Natural killer cell treated with Interleukin-12 subunit alpha and Interleukin-12 subunit beta and Interleukin-15 and Interleukin-18, amount 100 ng/mL, for 72 hours (primary cell): ENCODE results near the gene RGS3. TPM values are rescaled to one million over a fixed set of nuclear protein-coding genes. Genes with fewer than 3 reads are reported as not detected.

Source experiments
- ATAC-seq, 2 donors: fragments of 150-1000 bp; cut with Tn5 transposase in 1 of 2; sonication (Bioruptor Pico), chemical (Tn5 transposase) in 1 of 2; 2 replicates each; pipeline ENCODE4 v1.10.0; 2021
- DNase-seq: peaks from one replicate; pipeline ENCODE4 v3.0.0; 2022; ENCODE audit warnings: low spot score
- H3K27ac Mint-ChIP-seq, 2 donors: 1 replicate in 1 of 2; 2 replicates in 1 of 2; pipeline ENCODE4 v1.8.0; 2022; ENCODE audit warnings: mixed read lengths in 2 of 2, mild to moderate bottlenecking in 1 of 2, moderate library complexity in 1 of 2
- H3K27me3 Mint-ChIP-seq, 2 donors: 1 replicate in 1 of 2; 2 replicates in 1 of 2; pipeline ENCODE4 v1.8.0; 2022; ENCODE audit warnings: mixed read lengths in 2 of 2
- H3K36me3 Mint-ChIP-seq: one replicate; pipeline ENCODE4 v1.8.0; 2022; ENCODE audit warnings: mixed read lengths
- H3K4me1 Mint-ChIP-seq, 2 donors: 1 replicate in 1 of 2; 2 replicates in 1 of 2; pipeline ENCODE4 v1.8.0; 2022; ENCODE audit warnings: low read depth in 2 of 2, mixed read lengths in 2 of 2, mild to moderate bottlenecking in 1 of 2
- H3K4me3 Mint-ChIP-seq: one replicate; pipeline ENCODE4 v1.8.0; 2022; ENCODE audit warnings: mixed read lengths
- H3K9me3 Mint-ChIP-seq: 2 replicates; pipeline ENCODE4 v1.8.0; 2022; ENCODE audit warnings: mixed read lengths
- total RNA-seq, 2 donors: library from RNA; stranded (reverse); gene quantifications; one replicate each; pipeline ENCODE4 v1.2.3, GENCODE V29; 2022

RGS3 gene
- total RNA-seq, 2 donors from 2014 or later, result 71.7 to 144 TPM

DNA sequence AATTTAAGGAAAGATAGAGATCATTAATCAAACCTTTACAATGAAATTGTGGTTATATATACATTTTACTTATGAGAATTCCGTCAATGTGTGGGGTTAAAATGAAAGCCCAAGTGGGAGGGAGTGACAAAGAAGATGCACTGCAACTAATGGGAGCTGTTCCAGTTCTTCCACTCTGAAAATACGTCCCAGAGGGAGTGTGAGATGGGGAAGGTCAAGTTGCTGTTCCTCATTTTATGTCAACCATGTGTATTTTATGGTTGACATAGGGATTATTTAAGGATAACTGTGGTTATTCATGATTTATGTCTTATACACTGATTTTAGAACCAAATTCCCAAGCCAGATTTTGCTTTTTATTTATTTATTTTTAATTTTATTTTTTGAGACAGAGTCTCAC is 14.2 kb upstream of the RGS3 start:
- no peak for DNase-seq
- Mint-ChIP-seq H3K9me3 (no peaks in the 10 kb centered on the region), H3K4me3 (no peak overlapping the region), H3K4me1 (peaks cover 0 to 9% of the 10 kb centered on the region in 2 donors), H3K36me3 (no peaks in the 10 kb centered on the region), H3K27me3 (no peaks in the 10 kb centered on the region), H3K27ac (no peak overlapping the region)
- ATAC-seq, result no peak

DNA sequence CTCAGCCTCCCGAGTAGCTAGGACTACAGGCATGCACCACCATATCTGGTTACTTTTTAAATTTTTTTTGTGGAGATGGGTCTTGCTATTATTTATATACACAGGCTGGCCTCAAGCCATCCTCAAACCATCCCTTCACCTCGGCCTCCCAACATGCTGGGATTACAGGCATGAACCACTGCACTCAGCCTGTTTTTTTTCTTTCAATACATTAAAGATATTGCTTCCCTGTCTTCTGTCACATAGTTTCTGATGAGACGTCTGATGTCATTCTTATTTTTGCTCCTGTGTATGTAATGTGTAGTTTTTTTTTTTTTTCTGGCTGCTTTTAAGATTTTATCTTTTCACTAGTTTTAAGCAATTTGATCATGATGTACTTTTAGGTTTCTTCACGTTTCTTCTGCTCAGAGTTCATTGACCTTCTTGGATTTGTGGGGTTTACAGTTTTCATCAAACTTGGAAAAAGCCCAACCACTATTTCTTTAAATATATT is 11.4 kb upstream of the RGS3 start:
- Mint-ChIP-seq H3K27me3 (no peaks in the 10 kb centered on the region), H3K4me3 (no peak overlapping the region), H3K36me3 (no peaks in the 10 kb centered on the region), H3K4me1 (peaks cover 10 to 11% of the 10 kb centered on the region in 2 donors), H3K9me3 (no peaks in the 10 kb centered on the region), H3K27ac (no peak overlapping the region)
- DNase-seq (no peak), ATAC-seq (no peak)

DNA sequence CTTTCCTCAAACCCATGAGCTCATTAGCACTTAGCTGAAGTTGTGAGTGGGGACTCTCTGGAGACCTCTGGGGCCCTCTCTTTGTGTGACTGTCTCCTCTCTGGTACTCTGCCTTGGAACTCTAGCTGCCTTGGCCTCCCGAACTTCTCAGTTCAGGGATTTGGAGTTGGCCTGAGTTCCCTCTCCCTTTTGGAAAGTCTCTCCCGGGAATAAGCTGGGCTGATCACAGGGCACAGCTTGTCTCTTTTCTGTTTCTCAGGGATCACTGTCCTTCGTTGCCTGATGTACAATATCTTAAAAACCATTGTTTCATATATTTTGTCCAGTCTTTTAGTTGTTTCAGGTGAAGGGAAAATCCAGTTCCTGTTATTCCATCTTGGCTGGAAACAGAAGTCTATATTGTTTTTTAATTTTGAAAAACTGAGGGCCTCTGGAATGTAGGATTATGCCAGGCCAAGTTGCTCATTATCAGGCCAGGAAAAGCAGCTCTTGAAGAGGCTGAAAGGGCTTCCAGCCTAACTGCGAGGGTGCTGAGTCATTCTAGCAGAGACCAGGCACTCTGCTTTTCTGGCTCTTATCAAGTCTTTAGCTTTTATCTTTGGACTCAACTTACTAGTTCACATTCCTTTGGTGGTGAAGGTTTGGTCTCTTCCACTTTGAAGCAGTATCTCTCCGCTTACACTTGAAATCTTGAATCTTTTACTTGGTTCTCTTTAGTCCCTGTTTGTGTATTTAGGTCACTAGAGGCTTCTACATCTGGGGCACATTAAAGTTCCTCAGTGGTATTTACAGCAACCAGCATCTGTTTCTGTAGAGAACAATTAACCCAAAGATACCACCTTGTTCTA is 8.4 kb upstream of the RGS3 start:
- Mint-ChIP-seq H3K27ac (peak overlapping the region; percentile 9 to 40), H3K9me3 (no peaks in the 10 kb centered on the region)

DNA sequence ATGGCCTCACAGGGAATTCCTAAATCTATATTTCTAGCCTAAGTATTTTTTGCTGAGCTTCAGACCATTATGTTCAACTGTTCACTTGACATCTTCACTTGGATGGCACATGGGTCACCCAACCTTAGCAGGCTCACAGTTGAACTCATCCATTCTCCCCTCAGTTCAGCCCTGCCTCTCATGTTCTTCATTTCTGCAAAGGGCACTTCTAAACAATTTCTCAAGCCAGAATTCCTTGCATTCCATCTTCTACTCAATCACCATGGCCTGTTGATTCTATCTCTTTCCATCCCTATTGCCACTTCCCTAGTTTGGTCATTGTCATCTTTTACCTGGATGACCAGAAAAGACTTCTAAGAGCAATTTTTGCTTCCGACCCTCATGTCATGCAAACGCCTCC is 7.3 kb upstream of the RGS3 start:
- Mint-ChIP-seq H3K4me3 (no peak overlapping the region), H3K27ac (peak overlapping the region in 1 of 2 donors; percentile 9), H3K36me3 (no peaks in the 10 kb centered on the region), H3K9me3 (no peaks in the 10 kb centered on the region), H3K27me3 (no peaks in the 10 kb centered on the region), H3K4me1 (peaks cover 8 to 10% of the 10 kb centered on the region in 2 donors)
- no peak for DNase-seq
- ATAC-seq, result no peak

More for the DNA sequence above, 8.4 kb upstream of the RGS3 start:
- Mint-ChIP-seq H3K27me3 (no peaks in the 10 kb centered on the region), H3K4me3 (no peak overlapping the region), H3K4me1 (peaks cover 10 to 11% of the 10 kb centered on the region in 2 donors), H3K36me3 (no peaks in the 10 kb centered on the region)
- no peak for DNase-seq
- ATAC-seq, result no peak

DNA sequence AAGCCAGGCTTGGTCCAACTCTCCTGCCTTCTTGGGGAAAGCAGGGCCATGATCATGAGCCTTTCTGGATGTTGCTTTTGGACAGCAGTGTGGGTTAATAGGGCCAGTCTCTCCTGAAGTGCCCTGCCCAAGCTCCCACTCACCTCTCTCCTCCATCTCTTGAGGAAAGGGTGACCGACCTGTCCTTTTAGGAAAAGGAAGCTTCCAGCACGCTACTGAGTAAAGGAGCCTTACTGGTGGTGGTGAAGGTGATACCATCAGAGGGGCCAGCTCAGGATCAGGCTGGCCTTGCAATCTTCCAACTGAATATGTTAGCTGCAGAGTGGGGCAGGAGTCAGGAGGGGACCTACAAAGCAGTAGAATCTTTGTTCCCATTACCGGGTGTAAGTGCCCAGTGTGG is 2.2 kb upstream of the RGS3 start:
- no peak for ATAC-seq
- Mint-ChIP-seq H3K27ac (no peak overlapping the region), H3K4me3 (no peak overlapping the region), H3K36me3 (no peaks in the 10 kb centered on the region), H3K9me3 (no peaks in the 10 kb centered on the region), H3K27me3 (no peaks in the 10 kb centered on the region), H3K4me1 (peaks cover 0 to 7% of the 10 kb centered on the region in 2 donors)
- no peak for DNase-seq

DNA sequence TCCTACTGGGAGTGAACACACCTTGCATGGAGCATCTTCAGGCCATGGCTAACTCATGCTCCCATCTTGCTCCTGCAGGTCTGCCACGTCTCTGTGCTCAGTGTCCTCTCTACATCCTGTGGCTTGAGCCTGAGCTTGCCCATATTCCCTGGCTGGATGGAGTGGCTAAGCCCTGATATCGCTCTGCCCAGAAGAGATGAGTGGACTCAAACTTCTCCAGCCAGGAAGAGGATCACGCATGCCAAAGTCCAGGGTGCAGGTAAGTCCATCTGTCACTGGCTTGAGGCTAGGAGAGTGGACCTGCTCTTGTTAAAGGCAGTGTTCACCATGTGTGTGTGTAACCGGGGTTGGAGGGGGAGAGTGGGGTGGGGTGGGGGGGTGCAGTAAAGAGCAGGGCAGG is 1.6 kb upstream of the RGS3 start:
- DNase-seq, result no peak
- Mint-ChIP-seq H3K9me3 (no peaks in the 10 kb centered on the region), H3K4me3 (no peak overlapping the region), H3K36me3 (no peaks in the 10 kb centered on the region), H3K27me3 (no peaks in the 10 kb centered on the region), H3K27ac (no peak overlapping the region), H3K4me1 (peaks cover 0 to 7% of the 10 kb centered on the region in 2 donors)
- ATAC-seq, result no peak

DNA sequence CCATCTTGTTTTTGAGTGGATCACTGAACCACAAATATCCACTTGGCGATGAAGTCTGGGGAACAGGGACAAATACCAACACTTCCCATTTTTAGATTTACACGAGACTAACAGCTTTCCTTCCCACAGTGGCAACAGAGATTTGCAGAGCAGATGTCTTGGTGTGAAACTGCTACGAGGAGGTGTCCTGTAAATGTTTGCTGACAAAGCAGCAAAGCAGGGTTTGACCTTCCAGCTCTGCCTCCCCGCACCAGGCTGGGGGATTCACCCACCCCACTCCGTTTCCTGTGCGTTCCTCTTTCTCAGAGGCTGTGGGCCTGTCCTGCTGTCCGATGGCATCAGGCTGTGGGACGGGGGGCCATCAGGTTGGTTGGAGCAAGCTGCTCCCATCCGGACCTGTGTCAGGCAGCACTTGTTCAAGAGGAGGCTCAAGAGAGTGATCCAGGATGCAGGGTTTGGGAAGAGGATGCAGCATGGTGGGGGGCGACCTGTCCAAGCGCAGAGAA is 693 bp upstream of the RGS3 start:
- Mint-ChIP-seq H3K36me3 (no peaks in the 10 kb centered on the region), H3K4me1 (peaks cover 0 to 7% of the 10 kb centered on the region in 2 donors), H3K9me3 (no peaks in the 10 kb centered on the region), H3K27ac (no peak overlapping the region), H3K4me3 (no peak overlapping the region), H3K27me3 (no peaks in the 10 kb centered on the region)
- ATAC-seq (no peak), DNase-seq (no peak)

DNA sequence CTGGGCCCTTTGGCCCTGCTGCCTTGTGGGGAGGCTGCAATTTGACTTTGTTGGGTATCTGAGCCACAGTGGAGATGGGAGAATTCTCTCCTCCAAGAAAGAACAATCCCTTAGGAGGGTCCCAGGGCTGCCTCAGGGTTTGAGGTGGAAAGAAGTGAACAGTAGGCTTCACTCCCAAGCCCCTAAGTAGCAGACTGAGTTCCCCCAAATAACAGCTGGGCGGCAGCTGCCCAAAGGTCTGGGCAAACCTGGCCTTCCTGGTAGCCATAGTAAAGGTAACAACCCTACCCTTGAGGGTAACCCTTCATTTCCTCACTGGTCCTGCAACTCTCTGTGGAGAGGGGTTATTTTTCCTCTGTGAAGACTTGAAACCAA is 746 bp downstream of the RGS3 start:
- no peaks in the 10 kb centered on the region for H3K9me3 Mint-ChIP-seq
- H3K27ac Mint-ChIP-seq, result no peak overlapping the region
- ATAC-seq (no peak), DNase-seq (no peak)
- H3K4me1 Mint-ChIP-seq, result peaks cover 0 to 7% of the 10 kb centered on the region in 2 donors
- no peaks in the 10 kb centered on the region for H3K36me3 Mint-ChIP-seq
- H3K4me3 Mint-ChIP-seq, result no peak overlapping the region
- H3K27me3 Mint-ChIP-seq, result no peaks in the 10 kb centered on the region

DNA sequence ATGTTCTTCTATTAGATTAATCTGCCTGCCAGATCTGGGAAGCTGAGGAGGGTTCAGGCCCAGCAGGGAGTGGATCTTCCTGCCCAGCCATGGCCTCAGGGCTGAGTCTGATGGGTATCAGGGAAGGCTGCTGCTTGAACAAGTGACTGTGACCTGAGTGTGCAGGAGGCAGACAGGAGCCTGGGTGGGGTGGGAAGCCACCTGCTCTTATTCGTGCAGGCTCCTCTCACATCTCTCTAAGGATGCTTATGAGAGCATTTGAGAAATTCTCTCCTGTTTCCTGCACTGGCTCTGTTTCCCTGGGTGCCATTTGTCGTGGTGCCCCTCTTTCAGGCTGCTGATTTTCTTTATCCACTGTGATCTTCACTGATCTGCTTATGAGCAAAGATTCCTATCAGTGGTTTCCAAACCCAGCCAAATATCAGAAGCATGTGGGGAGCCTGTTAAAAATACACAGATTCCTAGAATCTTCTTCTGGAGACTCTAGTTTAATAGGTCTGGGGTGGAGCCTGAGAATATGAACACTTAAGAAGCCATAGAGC is 2.1 kb downstream of the RGS3 start:
- no peaks in the 10 kb centered on the region for H3K9me3 Mint-ChIP-seq
- no peaks in the 10 kb centered on the region for H3K36me3 Mint-ChIP-seq
- H3K27ac Mint-ChIP-seq, result peak overlapping the region in 1 of 2 donors; percentile 34
- H3K4me3 Mint-ChIP-seq, result no peak overlapping the region
- DNase-seq (no peak), ATAC-seq (no peak)
- H3K27me3 Mint-ChIP-seq, result no peaks in the 10 kb centered on the region
- peaks cover 0 to 7% of the 10 kb centered on the region in 2 donors for H3K4me1 Mint-ChIP-seq

DNA sequence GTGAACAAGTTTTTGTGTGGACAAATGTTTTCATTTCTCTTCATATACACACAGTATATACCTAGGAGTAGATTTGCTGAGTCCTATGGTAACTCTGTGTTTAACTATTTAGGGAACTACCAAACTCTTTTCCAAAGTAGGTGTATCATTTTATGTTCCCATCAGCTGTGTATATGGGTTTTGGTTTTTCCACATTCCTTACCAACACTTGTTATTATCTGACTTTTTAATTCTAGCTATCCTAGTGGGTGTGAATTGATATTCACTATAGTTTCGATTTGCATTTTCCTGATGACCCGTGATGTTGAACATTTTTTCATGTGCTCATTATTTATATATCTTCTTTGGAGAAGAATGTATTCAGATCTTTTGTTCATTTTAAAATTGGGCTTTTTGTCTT is 3.7 kb downstream of the RGS3 start:
- no peaks in the 10 kb centered on the region for H3K36me3 Mint-ChIP-seq
- no peak overlapping the region for H3K4me3 Mint-ChIP-seq
- H3K27me3 Mint-ChIP-seq, result no peaks in the 10 kb centered on the region
- no peak overlapping the region for H3K27ac Mint-ChIP-seq
- H3K9me3 Mint-ChIP-seq, result no peaks in the 10 kb centered on the region
- DNase-seq (no peak), ATAC-seq (no peak)
- H3K4me1 Mint-ChIP-seq, result peaks cover 0 to 3% of the 10 kb centered on the region in 2 donors

DNA sequence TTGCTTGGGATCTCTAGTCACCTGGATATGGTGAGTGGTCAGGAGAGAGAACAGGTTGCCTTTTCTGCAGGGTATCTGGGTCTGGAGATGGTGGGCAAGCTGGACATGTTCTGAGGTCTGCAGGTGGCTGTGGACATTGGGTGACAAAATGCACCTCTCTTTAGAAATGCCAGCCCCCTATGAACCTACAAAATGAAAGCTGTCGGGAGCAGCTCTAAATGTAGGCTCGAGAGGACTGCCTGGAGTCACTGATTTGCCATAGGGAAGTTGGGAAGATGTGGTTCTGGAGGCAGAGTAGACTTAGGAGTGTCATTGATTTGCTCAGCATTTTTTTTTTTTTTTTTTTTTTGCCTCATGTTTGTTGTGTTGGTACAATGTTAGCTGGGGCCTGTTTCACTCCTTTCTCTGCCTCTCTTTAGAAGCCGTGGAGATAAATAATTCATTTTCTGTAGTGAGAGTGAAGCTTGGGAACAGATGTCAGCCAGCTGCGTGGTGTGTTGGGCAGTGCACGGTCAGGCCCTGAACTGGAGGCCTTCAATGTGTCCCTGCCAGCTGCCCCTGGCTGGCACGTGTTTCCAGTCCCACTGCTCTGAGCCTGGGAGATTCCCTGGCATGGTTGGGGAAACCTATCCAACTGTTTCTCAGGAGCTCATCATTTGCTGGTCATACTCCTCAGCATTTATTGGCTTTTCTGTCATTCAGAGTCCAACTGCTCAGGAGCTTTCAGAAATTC is 5.4 kb downstream of the RGS3 start:
- Mint-ChIP-seq H3K9me3 (no peaks in the 10 kb centered on the region), H3K4me1 (peaks cover 0 to 3% of the 10 kb centered on the region in 2 donors), H3K36me3 (no peaks in the 10 kb centered on the region), H3K27me3 (no peaks in the 10 kb centered on the region), H3K27ac (no peak overlapping the region), H3K4me3 (no peak overlapping the region)
- no peak for DNase-seq
- ATAC-seq, result no peak

DNA sequence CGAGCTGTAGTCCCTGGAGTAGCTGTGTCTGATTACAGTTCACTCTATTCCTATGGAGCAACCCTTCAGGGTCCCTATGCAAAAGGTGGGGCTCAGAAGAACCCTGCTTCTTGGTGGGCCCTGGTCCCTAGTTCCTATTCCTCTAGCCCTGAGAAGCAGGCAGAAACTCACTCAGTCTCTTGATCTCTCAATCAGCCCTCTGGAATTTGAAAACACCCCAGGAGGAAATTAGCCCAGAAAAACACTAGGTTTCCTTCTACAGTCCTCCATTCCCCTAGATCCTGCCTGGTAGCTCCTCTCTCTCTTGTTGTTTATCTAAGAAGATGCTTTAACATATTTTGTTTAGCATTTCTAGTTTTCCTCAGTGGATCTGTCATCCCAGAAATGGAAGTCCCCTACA is 7.6 kb downstream of the RGS3 start:
- Mint-ChIP-seq H3K27me3 (no peaks in the 10 kb centered on the region), H3K4me3 (no peak overlapping the region), H3K27ac (no peak overlapping the region), H3K36me3 (no peaks in the 10 kb centered on the region), H3K4me1 (peaks cover 0 to 2% of the 10 kb centered on the region in 2 donors), H3K9me3 (no peaks in the 10 kb centered on the region)
- no peak for DNase-seq
- ATAC-seq, result no peak

DNA sequence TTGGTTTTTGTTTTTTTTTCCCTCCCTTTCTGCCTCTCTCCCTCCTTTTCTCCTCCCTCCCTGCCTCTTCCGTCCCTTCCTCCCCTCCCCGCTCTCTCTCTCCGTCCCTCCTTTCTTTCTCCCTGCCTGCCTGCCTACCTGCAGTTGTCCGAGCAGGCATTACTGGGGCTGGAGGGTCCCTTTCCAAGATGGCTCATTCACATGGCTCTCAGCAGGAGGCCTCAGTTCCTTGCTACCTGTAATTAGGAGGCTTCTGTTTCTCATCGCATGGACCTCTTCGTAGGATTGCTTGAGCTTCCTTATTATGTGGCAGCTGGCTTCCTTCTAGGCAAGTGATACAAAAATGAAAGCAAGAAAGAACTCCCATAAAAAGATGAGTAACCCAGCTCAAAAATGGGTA is 8.0 kb downstream of the RGS3 start:
- ATAC-seq (no peak), DNase-seq (no peak)
- Mint-ChIP-seq H3K27ac (no peak overlapping the region), H3K4me3 (no peak overlapping the region), H3K27me3 (no peaks in the 10 kb centered on the region), H3K9me3 (no peaks in the 10 kb centered on the region), H3K4me1 (no peaks in the 10 kb centered on the region), H3K36me3 (no peaks in the 10 kb centered on the region)

DNA sequence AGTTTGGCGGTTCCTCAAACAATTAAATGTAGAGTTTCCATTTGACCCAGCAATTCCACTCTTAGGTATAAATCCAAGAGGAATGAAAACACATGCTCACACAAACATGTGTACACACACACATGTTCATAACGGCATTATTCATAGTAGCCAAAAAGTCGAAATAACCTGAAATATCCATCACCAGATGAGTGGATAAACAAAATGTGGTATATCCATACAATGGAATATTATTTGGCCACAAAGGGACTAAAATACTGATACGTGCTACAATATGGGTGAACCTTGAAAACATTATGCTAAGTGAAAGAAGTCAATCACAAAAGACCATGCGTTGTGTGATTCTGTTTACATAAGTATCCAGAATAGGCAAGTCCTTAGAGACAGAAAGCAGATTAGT is 8.7 kb downstream of the RGS3 start:
- Mint-ChIP-seq H3K9me3 (no peaks in the 10 kb centered on the region), H3K4me1 (no peaks in the 10 kb centered on the region), H3K27ac (no peak overlapping the region), H3K4me3 (no peak overlapping the region), H3K27me3 (no peaks in the 10 kb centered on the region), H3K36me3 (no peaks in the 10 kb centered on the region)
- DNase-seq (no peak), ATAC-seq (no peak)
